Activated T-helper 17 cell treated with anti-CD3 and anti-CD28 coated beads, Interleukin-2, amount 50 U/mL, for 72 hours (primary cell): ENCODE measurements around the gene REXO1. TPM values are rescaled to one million over a fixed set of nuclear protein-coding genes. Genes with fewer than 3 reads are reported as not detected.

Experiments used
- ATAC-seq: fragments of 150-1000 bp; cut with Tn5 transposase; replicated peaks from 2 replicates; pipeline ENCODE4 v1.10.0; 2021; ENCODE audit warnings: mild to moderate bottlenecking, moderate library complexity
- H3K27ac Mint-ChIP-seq: one replicate; pipeline ENCODE4 v1.8.0; 2022; ENCODE audit warnings: mixed read lengths
- H3K27me3 Mint-ChIP-seq: one replicate; pipeline ENCODE4 v1.8.0; 2022; ENCODE audit warnings: mixed read lengths
- H3K36me3 Mint-ChIP-seq: one replicate; pipeline ENCODE4 v1.8.0; 2022; ENCODE audit warnings: low read depth, mild to moderate bottlenecking, mixed read lengths
- H3K4me1 Mint-ChIP-seq: one replicate; pipeline ENCODE4 v1.8.0; 2022; ENCODE audit warnings: mixed read lengths
- H3K4me3 Mint-ChIP-seq: one replicate; pipeline ENCODE4 v1.8.0; 2022; ENCODE audit warnings: mild to moderate bottlenecking, mixed read lengths
- H3K9me3 Mint-ChIP-seq: one replicate; pipeline ENCODE4 v1.8.0; 2022; ENCODE audit warnings: mixed read lengths
- total RNA-seq, 2 donors: library from RNA; stranded (reverse); gene quantifications; one replicate each; pipeline ENCODE4 v1.2.3, GENCODE V29; 2022

REXO1 gene
- total RNA-seq, 2 donors from 2014 or later = 39.7 to 50.0 TPM

GRCh38 chr19:1825909-1826556 is 22.2 kb downstream of the REXO1 start:
- Mint-ChIP-seq H3K36me3 (peaks cover 51% of the 10 kb centered on the region), H3K27ac (peak overlapping the region; percentile 48), H3K9me3 (no peaks in the 10 kb centered on the region), H3K4me1 (no peaks in the 10 kb centered on the region), H3K4me3 (no peak overlapping the region), H3K27me3 (no peaks in the 10 kb centered on the region)
- ATAC-seq = peak; percentile 92

GRCh38 chr19:1824252-1824622 is 24.0 kb downstream of the REXO1 start:
- ATAC-seq = no peak
- Mint-ChIP-seq H3K9me3 (no peaks in the 10 kb centered on the region), H3K27me3 (no peaks in the 10 kb centered on the region), H3K4me3 (no peak overlapping the region), H3K27ac (no peak overlapping the region), H3K4me1 (no peaks in the 10 kb centered on the region), H3K36me3 (peaks cover 64% of the 10 kb centered on the region)

GRCh38 chr19:1823539-1824251 is 24.6 kb downstream of the REXO1 start:
- Mint-ChIP-seq H3K27me3 (no peaks in the 10 kb centered on the region), H3K4me3 (no peak overlapping the region), H3K36me3 (peaks cover 60% of the 10 kb centered on the region), H3K4me1 (no peaks in the 10 kb centered on the region), H3K9me3 (no peaks in the 10 kb centered on the region), H3K27ac (no peak overlapping the region)
- no peak for ATAC-seq

- ATAC-seq = no peak
- Mint-ChIP-seq H3K27ac (no peak overlapping the region), H3K9me3 (no peaks in the 10 kb centered on the region), H3K27me3 (no peaks in the 10 kb centered on the region), H3K4me1 (no peaks in the 10 kb centered on the region), H3K4me3 (no peak overlapping the region), H3K36me3 (peaks cover 62% of the 10 kb centered on the region)
Observed at GRCh38 chr19:1823020-1823419, 25.3 kb downstream of the REXO1 start.

- Mint-ChIP-seq H3K4me3 (no peak overlapping the region), H3K36me3 (peaks cover 66% of the 10 kb centered on the region), H3K27ac (no peak overlapping the region), H3K4me1 (no peaks in the 10 kb centered on the region), H3K9me3 (no peaks in the 10 kb centered on the region), H3K27me3 (no peaks in the 10 kb centered on the region)
- ATAC-seq = no peak
Observed at GRCh38 chr19:1822210-1822609, 26.1 kb downstream of the REXO1 start.

- no peak overlapping the region for H3K27ac Mint-ChIP-seq
- ATAC-seq = no peak
Observed at GRCh38 chr19:1819341-1820255, 28.7 kb downstream of the REXO1 start.

GRCh38 chr19:1818549-1819195 is 29.6 kb downstream of the REXO1 start:
- Mint-ChIP-seq H3K36me3 (peaks cover 45% of the 10 kb centered on the region), H3K27me3 (no peaks in the 10 kb centered on the region), H3K4me1 (no peaks in the 10 kb centered on the region), H3K9me3 (no peaks in the 10 kb centered on the region), H3K27ac (no peak overlapping the region), H3K4me3 (no peak overlapping the region)
- no peak for ATAC-seq

More at GRCh38 chr19:1819341-1820255, 28.7 kb downstream of the REXO1 start:
- H3K4me3 Mint-ChIP-seq = no peak overlapping the region
- H3K36me3 Mint-ChIP-seq = peaks cover 53% of the 10 kb centered on the region
- H3K9me3 Mint-ChIP-seq = no peaks in the 10 kb centered on the region
- H3K27me3 Mint-ChIP-seq = no peaks in the 10 kb centered on the region
- H3K4me1 Mint-ChIP-seq = no peaks in the 10 kb centered on the region

- ATAC-seq = no peak
- Mint-ChIP-seq H3K27ac (no peak overlapping the region), H3K4me1 (peaks cover 5% of the 10 kb centered on the region), H3K27me3 (no peaks in the 10 kb centered on the region), H3K9me3 (no peaks in the 10 kb centered on the region), H3K36me3 (peaks cover 40% of the 10 kb centered on the region), H3K4me3 (no peak overlapping the region)
Observed at GRCh38 chr19:1817553-1818179, 30.6 kb downstream of the REXO1 start.

GRCh38 chr19:1816530-1817298 is 31.6 kb downstream of the REXO1 start:
- no peak for ATAC-seq
- Mint-ChIP-seq H3K27ac (no peak overlapping the region), H3K4me1 (peaks cover 7% of the 10 kb centered on the region), H3K4me3 (no peak overlapping the region), H3K27me3 (no peaks in the 10 kb centered on the region), H3K36me3 (peaks cover 32% of the 10 kb centered on the region), H3K9me3 (no peaks in the 10 kb centered on the region)

- ATAC-seq = no peak
Observed at GRCh38 chr19:1815605-1816529, 32.4 kb downstream of the REXO1 start.

GRCh38 chr19:1814833-1815604 is 33.3 kb downstream of the REXO1 start:
- Mint-ChIP-seq H3K9me3 (no peaks in the 10 kb centered on the region), H3K4me1 (peaks cover 12% of the 10 kb centered on the region), H3K36me3 (peaks cover 16% of the 10 kb centered on the region), H3K27me3 (no peaks in the 10 kb centered on the region), H3K27ac (no peak overlapping the region), H3K4me3 (no peak overlapping the region)
- no peak for ATAC-seq

More at GRCh38 chr19:1815605-1816529, 32.4 kb downstream of the REXO1 start:
- Mint-ChIP-seq H3K27ac (no peak overlapping the region), H3K4me1 (peaks cover 12% of the 10 kb centered on the region), H3K36me3 (peaks cover 24% of the 10 kb centered on the region), H3K4me3 (no peak overlapping the region), H3K27me3 (no peaks in the 10 kb centered on the region), H3K9me3 (no peaks in the 10 kb centered on the region)

GRCh38 chr19:1814391-1814790 is 33.9 kb downstream of the REXO1 start:
- Mint-ChIP-seq H3K4me3 (no peak overlapping the region), H3K27me3 (no peaks in the 10 kb centered on the region), H3K27ac (no peak overlapping the region), H3K4me1 (peaks cover 12% of the 10 kb centered on the region), H3K9me3 (no peaks in the 10 kb centered on the region), H3K36me3 (peaks cover 13% of the 10 kb centered on the region)
- no peak for ATAC-seq
